OCI-M2 (cell line): ENCODE measurements around the gene CEP152.

Source experiments
- DNase-seq: peaks from one replicate; lab custom pipeline; 2025; ENCODE audit not compliant: unreplicated experiment; lab: John Stamatoyannopoulos, UW

The CEP152 gene

GRCh38 chr15:48703544-48703943 is 107.3 kb downstream of the CEP152 start:
- DNase-seq, result no peak

GRCh38 chr15:48702569-48703236 is 108.2 kb downstream of the CEP152 start:
- DNase-seq, result no peak

GRCh38 chr15:48696627-48697312 is 114.1 kb downstream of the CEP152 start:
- DNase-seq, result no peak

- DNase-seq, result no peak
Observed at GRCh38 chr15:48695827-48696573, 114.9 kb downstream of the CEP152 start.

GRCh38 chr15:48695088-48695826 is 115.6 kb downstream of the CEP152 start:
- no peak for DNase-seq

GRCh38 chr15:48693484-48693883 is 117.4 kb downstream of the CEP152 start:
- no peak for DNase-seq

- no peak for DNase-seq
Observed at GRCh38 chr15:48688493-48688892, 122.4 kb downstream of the CEP152 start.
